Upper lobe of left lung (tissue), 4 donors: ENCODE results near the gene EXOC4.

Experiments
- POLR2A ChIP-seq, 4 donors: fragments of 450-650 bp; IDR thresholded peaks; one replicate each; pipeline ENCODE4 v1.5.1; 2016 to 2017; ENCODE audit warnings: antibody characterized with exemption in 4 of 4, mild to moderate bottlenecking in 2 of 4
- TF ChIP-seq, protein P1 (sequence below), 6 experiments: fragments of 450-650 bp in 4 of 6; fragments of 200-600 bp in 2 of 6; sonication (generic) in 2 of 6; IDR thresholded peaks; one replicate each; pipeline ENCODE4 v1.5.1; 2016 to 2019; ENCODE audit warnings: antibody characterized with exemption in 6 of 6

GRCh38 chr7:133873631-133874030 is 620.8 kb downstream of the EXOC4 start:
- TF ChIP-seq POLR2A (IDR thresholded peaks at IDR 0.05): no peak
- TF ChIP-seq, protein P1, sequence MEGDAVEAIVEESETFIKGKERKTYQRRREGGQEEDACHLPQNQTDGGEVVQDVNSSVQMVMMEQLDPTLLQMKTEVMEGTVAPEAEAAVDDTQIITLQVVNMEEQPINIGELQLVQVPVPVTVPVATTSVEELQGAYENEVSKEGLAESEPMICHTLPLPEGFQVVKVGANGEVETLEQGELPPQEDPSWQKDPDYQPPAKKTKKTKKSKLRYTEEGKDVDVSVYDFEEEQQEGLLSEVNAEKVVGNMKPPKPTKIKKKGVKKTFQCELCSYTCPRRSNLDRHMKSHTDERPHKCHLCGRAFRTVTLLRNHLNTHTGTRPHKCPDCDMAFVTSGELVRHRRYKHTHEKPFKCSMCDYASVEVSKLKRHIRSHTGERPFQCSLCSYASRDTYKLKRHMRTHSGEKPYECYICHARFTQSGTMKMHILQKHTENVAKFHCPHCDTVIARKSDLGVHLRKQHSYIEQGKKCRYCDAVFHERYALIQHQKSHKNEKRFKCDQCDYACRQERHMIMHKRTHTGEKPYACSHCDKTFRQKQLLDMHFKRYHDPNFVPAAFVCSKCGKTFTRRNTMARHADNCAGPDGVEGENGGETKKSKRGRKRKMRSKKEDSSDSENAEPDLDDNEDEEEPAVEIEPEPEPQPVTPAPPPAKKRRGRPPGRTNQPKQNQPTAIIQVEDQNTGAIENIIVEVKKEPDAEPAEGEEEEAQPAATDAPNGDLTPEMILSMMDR (IDR thresholded peaks at IDR 0.05): no peak
